Measurements from ENCODE around the gene KANSL1. TPM values are rescaled to one million over a fixed set of nuclear protein-coding genes. Genes with fewer than 3 reads are reported as not detected.

Gene KANSL1
- total RNA-seq, 4 donors from 2014 or later, result 53.8 to 107 (median 60.6) TPM

DNA sequence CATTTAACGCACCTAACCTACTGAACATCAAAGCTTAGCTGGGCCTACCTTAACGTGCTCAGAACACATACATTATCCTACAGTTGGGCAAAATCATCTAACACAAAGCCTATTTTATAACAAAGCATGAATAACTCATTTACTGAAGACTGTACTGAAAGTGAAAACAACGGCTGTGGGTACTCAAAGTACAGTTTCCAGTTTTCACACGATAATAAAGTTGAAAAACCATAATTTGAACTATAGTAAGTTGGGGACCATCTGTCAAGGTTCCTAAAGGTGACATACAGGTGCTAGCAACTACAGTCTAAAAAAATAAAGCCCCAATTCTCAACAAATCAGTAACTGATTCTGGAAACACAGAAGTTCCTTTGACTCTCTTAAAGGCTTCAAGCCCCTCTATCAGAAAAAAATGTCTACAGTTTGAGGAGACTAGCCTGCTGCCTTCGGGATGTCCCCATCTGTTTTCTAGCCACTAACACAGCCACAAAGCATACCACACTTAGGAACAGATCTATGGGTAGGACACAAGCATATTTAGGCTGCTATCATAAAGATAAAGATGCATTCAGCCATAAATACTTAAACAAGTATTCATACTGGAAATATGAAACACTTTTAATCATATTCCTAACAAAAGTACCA, 71.3 kb downstream of the KANSL1 start:
- DNase-seq (ENCODE audit: low spot score in 2 of 2), result no peak
- no peak for TF ChIP-seq CTCF (IDR thresholded peaks at IDR 0.05)
- intact Hi-C loops (cut with DNase I; ENCODE audit: low total_unique reads), result no loop called here
- no peak overlapping the region for H3K4me3 ChIP-seq (ENCODE audit: low read depth, poor library complexity, severe bottlenecking)
- 73% methylated on average over 5 of the region's 5 CpGs for whole genome bisulfite sequencing, 2 donors

DNA sequence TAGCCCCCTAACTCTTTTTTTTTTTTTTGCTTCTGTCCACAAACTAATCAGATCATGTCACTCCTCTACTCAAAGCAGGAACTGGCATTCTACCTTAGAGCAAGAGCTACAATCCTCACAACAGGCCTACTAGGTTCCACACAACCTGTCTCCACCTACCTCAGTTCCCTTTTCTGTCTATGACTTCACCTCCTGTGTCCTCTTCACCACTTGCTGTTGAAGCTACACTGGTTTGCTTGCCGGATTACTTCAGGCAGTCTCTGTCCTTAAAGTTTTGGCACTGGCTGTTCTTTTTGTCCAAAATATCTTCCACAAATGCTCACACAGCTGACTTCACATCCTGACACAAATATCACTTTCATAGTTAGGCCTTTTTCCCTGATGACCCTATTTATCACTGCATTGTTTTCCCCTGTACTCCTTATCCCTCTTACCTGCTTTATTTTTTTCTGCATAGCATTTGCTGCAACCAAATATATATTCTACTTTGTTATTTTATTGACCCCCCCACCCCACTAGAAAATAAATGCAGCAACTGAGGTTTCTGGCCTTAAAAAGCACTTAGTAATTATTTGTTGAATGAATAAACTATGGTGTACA, 72.0 kb downstream of the KANSL1 start:
- no peak for DNase-seq (ENCODE audit: low spot score in 2 of 2)
- H3K4me3 ChIP-seq (ENCODE audit: low read depth, poor library complexity, severe bottlenecking), result no peak overlapping the region
- intact Hi-C loops (cut with DNase I; ENCODE audit: low total_unique reads), result no loop called here
- WGBS, 2 donors, result 36 to 44% methylated on average over 1 of the region's 1 CpG
- no peak for TF ChIP-seq POLR2A (IDR thresholded peaks at IDR 0.05)
- TF ChIP-seq CTCF (IDR thresholded peaks at IDR 0.05), result no peak

DNA sequence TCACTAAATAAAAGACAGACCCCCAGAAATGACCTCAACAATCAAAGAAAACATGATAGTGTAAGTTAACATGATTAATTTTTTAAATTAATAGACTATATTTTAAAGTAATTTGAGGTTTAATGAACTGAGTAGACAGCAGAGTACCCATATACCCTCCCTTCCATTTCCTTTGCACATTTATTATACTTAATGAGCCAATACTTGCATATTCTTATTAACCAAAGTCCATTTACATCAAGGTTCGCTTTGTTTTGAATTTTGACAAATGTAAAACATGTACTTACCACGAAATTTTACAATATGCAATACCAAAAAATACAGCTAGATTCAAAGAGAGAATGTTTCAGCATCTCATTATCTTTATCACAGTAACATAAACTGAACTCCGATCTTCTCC, 72.7 kb downstream of the KANSL1 start:
- no peak for DNase-seq (ENCODE audit: low spot score in 2 of 2)
- TF ChIP-seq POLR2A (IDR thresholded peaks at IDR 0.05), result no peak
- TF ChIP-seq CTCF (IDR thresholded peaks at IDR 0.05), result no peak
- intact Hi-C loops (cut with DNase I; ENCODE audit: low total_unique reads), result no loop called here
- no peak overlapping the region for H3K4me3 ChIP-seq (ENCODE audit: low read depth, poor library complexity, severe bottlenecking)
- WGBS, 2 donors, result 87 to 92% methylated on average over 3 of the region's 3 CpGs

GRCh38 chr17:46120078-46120477, 73.2 kb downstream of the KANSL1 start:
- DNase-seq (ENCODE audit: low spot score in 2 of 2), result no peak
- TF ChIP-seq CTCF (IDR thresholded peaks at IDR 0.05) (no peak), POLR2A (IDR thresholded peaks at IDR 0.05) (no peak)
- intact Hi-C loops (cut with DNase I; ENCODE audit: low total_unique reads), result no loop called here

DNA sequence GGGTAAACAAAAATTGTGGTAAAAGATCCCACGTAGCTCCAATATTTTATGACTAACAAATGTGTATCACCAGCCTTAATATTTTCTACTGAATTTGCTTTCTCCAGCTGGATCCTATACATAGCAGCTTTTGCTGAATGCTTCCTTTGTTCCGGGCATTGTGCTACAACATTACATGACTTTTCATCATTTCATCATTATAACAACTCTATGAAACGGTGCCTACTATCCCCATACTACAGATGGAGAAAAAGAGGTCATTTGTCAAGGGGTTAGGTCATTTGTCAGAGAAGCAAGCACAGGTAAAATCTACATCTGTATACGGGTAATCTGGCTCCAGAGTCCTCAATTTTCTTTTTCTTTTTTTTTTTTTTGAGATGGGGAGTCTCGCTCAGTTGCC, 74.3 kb downstream of the KANSL1 start:
- no peak overlapping the region for H3K4me3 ChIP-seq (ENCODE audit: low read depth, poor library complexity, severe bottlenecking)
- no peak for DNase-seq (ENCODE audit: low spot score in 2 of 2)
- 93 to 95% methylated on average over 5 of the region's 5 CpGs for WGBS, 2 donors
- intact Hi-C loops (cut with DNase I; ENCODE audit: low total_unique reads), result no loop called here
- TF ChIP-seq CTCF (IDR thresholded peaks at IDR 0.05) (no peak), POLR2A (IDR thresholded peaks at IDR 0.05) (no peak)

More at GRCh38 chr17:46120078-46120477, 73.2 kb downstream of the KANSL1 start:
- no peak overlapping the region for H3K4me3 ChIP-seq (ENCODE audit: low read depth, poor library complexity, severe bottlenecking)
